Esophagus squamous epithelium (tissue), 5 donors: ENCODE measurements around the gene HPSE2. TPM values are rescaled to one million over a fixed set of nuclear protein-coding genes. Genes with fewer than 3 reads are reported as not detected.

Experiments used
- DNase-seq: peaks from one replicate; lab custom pipeline; 2025; lab: John Stamatoyannopoulos, UW
- H3K27ac ChIP-seq, 4 donors: fragments of 200-600 bp; sonication (generic); one replicate each; pipeline ENCODE4 v1.5.1; 2016 to 2019; ENCODE audit warnings: mild to moderate bottlenecking in 1 of 4
- H3K27me3 ChIP-seq, 4 donors: fragments of 200-600 bp; sonication (generic); 1 replicate in 3 of 4; 2 replicates in 1 of 4; pipeline versions ENCODE4 v1.5.1 to v1.6.0; 2017 to 2021; ENCODE audit warnings: antibody characterized with exemption in 1 of 4
- H3K36me3 ChIP-seq, 3 donors: fragments of 200-600 bp; sonication (generic); one replicate each; pipeline ENCODE4 v1.5.1; 2016 to 2019
- H3K4me1 ChIP-seq, 3 donors: fragments of 200-600 bp; sonication (generic); one replicate each; pipeline ENCODE4 v1.5.1; 2017 to 2019
- H3K4me3 ChIP-seq, 4 donors: fragments of 200-600 bp; sonication (generic); 1 replicate in 3 of 4; 2 replicates in 1 of 4; pipeline ENCODE4 v1.5.1; 2016 to 2019; ENCODE audit warnings: mild to moderate bottlenecking in 2 of 4, moderate library complexity in 1 of 4
- H3K9me3 ChIP-seq, 3 donors: fragments of 200-600 bp; sonication (generic); one replicate each; pipeline ENCODE4 v1.5.1; 2016 to 2019
- POLR2A ChIP-seq, 4 donors: fragments of 450-650 bp; IDR thresholded peaks; one replicate each; pipeline ENCODE4 v1.6.1; 2017; ENCODE audit warnings: antibody characterized with exemption in 4 of 4, mild to moderate bottlenecking in 4 of 4, moderate library complexity in 3 of 4
- WGBS, 2 donors: methylation state at CpG; one replicate each; pipeline ENCODE4 v1.1.5; 2018; 5-methylcytosine and 5-hydroxymethylcytosine counted together
- intact Hi-C: fragments of 100-400 bp; cut with DNase I; formaldehyde crosslinking; loops from one replicate; pipeline ENCODE4 v1.15.0; 2022
- total RNA-seq, 4 donors: library from RNA; depleted of rRNA; stranded (reverse); fragments of >200 nt; gene quantifications; one replicate each; pipeline ENCODE4 v1.1.0, GENCODE V29; 2016
- TF ChIP-seq, protein P1 (sequence below), 6 experiments: fragments of 450-650 bp in 4 of 6; fragments of 200-600 bp in 2 of 6; sonication (generic) in 2 of 6; IDR thresholded peaks; one replicate each; pipeline ENCODE4 v1.5.1; 2016 to 2019; ENCODE audit warnings: antibody characterized with exemption in 6 of 6, mild to moderate bottlenecking in 4 of 6, moderate library complexity in 4 of 6
- donor health status: DM: yes; HTN: yes; CAD: no.

The HPSE2 gene
- total RNA-seq, 4 donors from 2014 or later, result 0.47 to 5.3 (median 2.6) TPM

- Histone ChIP-seq H3K36me3 (no peaks in the 10 kb centered on the region), H3K4me1 (no peaks in the 10 kb centered on the region), H3K27ac (no peak overlapping the region), H3K4me3 (no peak overlapping the region), H3K9me3 (no peaks in the 10 kb centered on the region), H3K27me3 (no peaks in the 10 kb centered on the region)
- WGBS, 2 donors, result 33 to 60% methylated on average over 2 of the region's 2 CpGs
- no peak for DNase-seq
- TF ChIP-seq, protein P1, sequence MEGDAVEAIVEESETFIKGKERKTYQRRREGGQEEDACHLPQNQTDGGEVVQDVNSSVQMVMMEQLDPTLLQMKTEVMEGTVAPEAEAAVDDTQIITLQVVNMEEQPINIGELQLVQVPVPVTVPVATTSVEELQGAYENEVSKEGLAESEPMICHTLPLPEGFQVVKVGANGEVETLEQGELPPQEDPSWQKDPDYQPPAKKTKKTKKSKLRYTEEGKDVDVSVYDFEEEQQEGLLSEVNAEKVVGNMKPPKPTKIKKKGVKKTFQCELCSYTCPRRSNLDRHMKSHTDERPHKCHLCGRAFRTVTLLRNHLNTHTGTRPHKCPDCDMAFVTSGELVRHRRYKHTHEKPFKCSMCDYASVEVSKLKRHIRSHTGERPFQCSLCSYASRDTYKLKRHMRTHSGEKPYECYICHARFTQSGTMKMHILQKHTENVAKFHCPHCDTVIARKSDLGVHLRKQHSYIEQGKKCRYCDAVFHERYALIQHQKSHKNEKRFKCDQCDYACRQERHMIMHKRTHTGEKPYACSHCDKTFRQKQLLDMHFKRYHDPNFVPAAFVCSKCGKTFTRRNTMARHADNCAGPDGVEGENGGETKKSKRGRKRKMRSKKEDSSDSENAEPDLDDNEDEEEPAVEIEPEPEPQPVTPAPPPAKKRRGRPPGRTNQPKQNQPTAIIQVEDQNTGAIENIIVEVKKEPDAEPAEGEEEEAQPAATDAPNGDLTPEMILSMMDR (IDR thresholded peaks at IDR 0.05), result no peak
- TF ChIP-seq POLR2A (IDR thresholded peaks at IDR 0.05), result no peak
- intact Hi-C loops, result no loop called here
Measured at GRCh38 chr10:98878921-98879320, 356.7 kb downstream of the HPSE2 start.

GRCh38 chr10:98878418-98878817 is 357.2 kb downstream of the HPSE2 start:
- TF ChIP-seq, protein P1 (IDR thresholded peaks at IDR 0.05), result no peak
- TF ChIP-seq POLR2A (IDR thresholded peaks at IDR 0.05), result no peak
- no peak overlapping the region for H3K4me3 ChIP-seq
- no peak overlapping the region for H3K27ac ChIP-seq
- no peak for DNase-seq
- no peaks in the 10 kb centered on the region for H3K9me3 ChIP-seq
- H3K27me3 ChIP-seq, result no peaks in the 10 kb centered on the region
- no peaks in the 10 kb centered on the region for H3K36me3 ChIP-seq
- 40 to 43% methylated on average over 2 of the region's 2 CpGs for WGBS, 2 donors
- intact Hi-C loops, result no loop called here
- H3K4me1 ChIP-seq, result no peaks in the 10 kb centered on the region

- WGBS, 2 donors, result 88 to 94% methylated on average over 2 of the region's 2 CpGs
- no peak overlapping the region for H3K27ac ChIP-seq
- no peaks in the 10 kb centered on the region for H3K27me3 ChIP-seq
- intact Hi-C loops, result no loop called here
- no peak for DNase-seq
- no peaks in the 10 kb centered on the region for H3K36me3 ChIP-seq
- H3K4me3 ChIP-seq, result no peak overlapping the region
- H3K9me3 ChIP-seq, result no peaks in the 10 kb centered on the region
- TF ChIP-seq, protein P1 (IDR thresholded peaks at IDR 0.05), result no peak
- no peak for TF ChIP-seq POLR2A (IDR thresholded peaks at IDR 0.05)
- H3K4me1 ChIP-seq, result no peaks in the 10 kb centered on the region
Measured at GRCh38 chr10:98861962-98862361, 373.7 kb downstream of the HPSE2 start.

DNA sequence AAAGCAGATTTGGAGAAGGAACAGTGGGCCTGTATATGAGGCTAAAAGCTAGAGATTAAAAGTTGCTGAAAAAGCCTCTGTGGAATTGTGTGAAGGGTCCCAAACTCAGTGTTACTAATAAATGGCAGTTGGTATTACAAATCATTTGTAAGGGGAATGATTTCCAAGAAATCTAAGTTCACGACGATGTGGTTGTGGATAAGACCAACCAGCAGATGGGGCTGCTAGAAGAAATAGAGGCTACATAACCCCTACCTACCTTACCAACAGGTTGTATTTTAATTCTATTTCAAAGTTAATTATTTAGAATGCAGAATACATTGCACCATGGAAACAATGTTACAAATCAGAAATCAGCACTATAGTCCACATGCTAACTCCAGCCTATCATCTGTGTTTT is 377.1 kb downstream of the HPSE2 start:
- H3K27me3 ChIP-seq, result no peaks in the 10 kb centered on the region
- 71 to 74% methylated on average over 2 of the region's 2 CpGs for WGBS, 2 donors
- H3K9me3 ChIP-seq, result no peaks in the 10 kb centered on the region
- no peak overlapping the region for H3K27ac ChIP-seq
- intact Hi-C loops, result no loop called here
- DNase-seq, result no peak
- no peaks in the 10 kb centered on the region for H3K4me1 ChIP-seq
- H3K36me3 ChIP-seq, result no peaks in the 10 kb centered on the region
- H3K4me3 ChIP-seq, result no peak overlapping the region
- TF ChIP-seq POLR2A (IDR thresholded peaks at IDR 0.05), result no peak
- TF ChIP-seq, protein P1 (IDR thresholded peaks at IDR 0.05), result no peak

DNA sequence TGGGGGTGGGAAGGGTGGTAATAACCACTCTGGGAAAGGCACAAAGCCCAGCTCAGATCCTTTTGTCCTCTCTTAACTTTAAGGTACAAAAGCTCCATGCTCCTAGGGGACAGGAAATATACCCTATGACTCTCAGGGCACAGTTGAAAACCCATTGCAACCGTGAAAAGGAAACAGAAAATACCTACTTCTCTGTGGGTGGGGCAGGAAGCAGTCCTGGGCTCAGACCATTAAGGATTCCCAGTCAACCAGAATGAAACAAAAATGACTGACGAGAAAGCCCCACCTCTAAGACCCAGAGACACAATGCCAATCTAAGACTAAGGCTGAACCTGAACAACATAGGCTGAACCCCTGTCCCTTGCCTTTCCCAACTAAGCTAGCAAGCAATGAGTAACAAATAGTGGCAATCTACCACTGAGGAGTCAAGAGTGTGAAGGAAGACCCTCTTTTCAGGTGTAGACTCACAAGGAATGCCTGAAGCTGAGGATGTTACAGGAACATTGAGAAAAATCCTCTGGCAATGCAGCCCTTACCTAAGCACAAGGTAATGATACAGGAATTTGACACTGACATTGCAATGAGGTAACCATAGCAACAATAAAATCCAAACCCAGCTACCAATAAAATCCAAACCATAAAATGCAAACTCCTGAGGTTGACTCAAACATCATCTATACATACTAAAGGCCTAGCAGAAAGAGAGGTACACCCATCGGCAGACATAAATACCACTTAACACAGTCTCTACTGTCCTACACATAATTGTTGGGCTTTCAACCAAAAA is 380.1 kb downstream of the HPSE2 start:
- Histone ChIP-seq H3K4me3 (no peak overlapping the region), H3K27me3 (no peaks in the 10 kb centered on the region), H3K9me3 (no peaks in the 10 kb centered on the region), H3K4me1 (no peaks in the 10 kb centered on the region), H3K36me3 (no peaks in the 10 kb centered on the region), H3K27ac (no peak overlapping the region)
- 47 to 55% methylated on average over 3 of the region's 3 CpGs for WGBS, 2 donors
- TF ChIP-seq, protein P1 (IDR thresholded peaks at IDR 0.05), result no peak
- no peak for TF ChIP-seq POLR2A (IDR thresholded peaks at IDR 0.05)
- intact Hi-C loops, result no loop called here
- DNase-seq, result no peak
